ENCODE results near the gene ETV3. TPM values are rescaled to one million over a fixed set of nuclear protein-coding genes. Genes with fewer than 3 reads are reported as not detected.
"Not testable (repeated sequence)": the region's sequence is repeated elsewhere in the genome, so short reads cannot be mapped to it uniquely, and the experiment has no call there.

ETV3 gene
- total RNA-seq, 2 experiments from 2014 or later: 11.1 to 20.4 TPM

GRCh38 chr1:157176591-157177121 is 38.5 kb upstream of the ETV3 start:
- H2AFZ ChIP-seq (ENCODE audit: low read length): no peak overlapping the region
- TF ChIP-seq EZH2phosphoT487 (IDR thresholded peaks at IDR 0.05; ENCODE audit: borderline replicate concordance, low read depth, low read length) (no peak), CTCF (conservative IDR thresholded peaks at IDR 0.05; ENCODE audit: low read length) (no peak)
- peak; percentile 17 for DNase-seq (ENCODE audit: low spot score)
- ChIA-PET CTCF (ENCODE audit: unreplicated experiment) (no interaction called here), POLR2A (no interaction called here)
- no peaks in the 10 kb centered on the region for H4K20me1 ChIP-seq (ENCODE audit: insufficient read depth, low read length)
- no TSS peak for BruUV-seq (replicated peaks)
- no peak overlapping the region for H3K27ac ChIP-seq (ENCODE audit: low read depth, low read length, poor library complexity, severe bottlenecking)
- peaks cover 33% of the 10 kb centered on the region for H3K4me1 ChIP-seq (ENCODE audit: insufficient read depth, low read length, poor library complexity, severe bottlenecking)
- intact Hi-C loops (cut with micrococcal nuclease; ENCODE audit: unreplicated experiment): loop anchor here (10.0 kb wide), 1 partner anchor 318 kb away; no protein-coding TSS in a partner anchor
- H3K4me3 ChIP-seq (ENCODE audit: low read depth, low read length, poor library complexity, severe bottlenecking): no peak overlapping the region
- no peaks in the 10 kb centered on the region for H3K9me2 ChIP-seq (ENCODE audit: insufficient read depth, low read length)
- H3K79me2 ChIP-seq (ENCODE audit: insufficient read depth, low read depth, low read length): no peaks in the 10 kb centered on the region
- no peaks in the 10 kb centered on the region for H3K9me3 ChIP-seq (ENCODE audit: low read length)
- H3K36me3 ChIP-seq (ENCODE audit: insufficient read depth, low read length): no peaks in the 10 kb centered on the region
- H3K4me2 ChIP-seq (ENCODE audit: low read length): no peak overlapping the region

- Histone ChIP-seq H3K9me3 (ENCODE audit: low read length) (no peaks in the 10 kb centered on the region), H4K20me1 (ENCODE audit: insufficient read depth, low read length) (no peaks in the 10 kb centered on the region), H2AFZ (ENCODE audit: low read length) (no peak overlapping the region), H3K4me3 (ENCODE audit: low read depth, low read length, poor library complexity, severe bottlenecking) (no peak overlapping the region), H3K9me2 (ENCODE audit: insufficient read depth, low read length) (no peaks in the 10 kb centered on the region), H3K4me1 (ENCODE audit: insufficient read depth, low read length, poor library complexity, severe bottlenecking) (peaks cover 26% of the 10 kb centered on the region), H3K36me3 (ENCODE audit: insufficient read depth, low read length) (no peaks in the 10 kb centered on the region), H3K79me2 (ENCODE audit: insufficient read depth, low read depth, low read length) (no peaks in the 10 kb centered on the region), H3K27ac (ENCODE audit: low read depth, low read length, poor library complexity, severe bottlenecking) (no peak overlapping the region), H3K4me2 (ENCODE audit: low read length) (no peak overlapping the region)
- no TSS peak for BruUV-seq (replicated peaks)
- no peak for TF ChIP-seq EZH2phosphoT487 (IDR thresholded peaks at IDR 0.05; ENCODE audit: borderline replicate concordance, low read depth, low read length)
- TF ChIP-seq CTCF (conservative IDR thresholded peaks at IDR 0.05; ENCODE audit: low read length): no peak
- ChIA-PET POLR2A (no interaction called here), CTCF (ENCODE audit: unreplicated experiment) (no interaction called here)
- intact Hi-C loops (cut with micrococcal nuclease; ENCODE audit: unreplicated experiment): loop anchor here (10.0 kb wide), 1 partner anchor 319 kb away; no protein-coding TSS in a partner anchor
- DNase-seq (ENCODE audit: low spot score): no peak
Measured at GRCh38 chr1:157176016-157176415, 37.8 kb upstream of the ETV3 start.

- intact Hi-C loops (cut with micrococcal nuclease; ENCODE audit: unreplicated experiment): loop anchor here (10.0 kb wide), 1 partner anchor 321 kb away; no protein-coding TSS in a partner anchor
- Histone ChIP-seq H3K79me2 (ENCODE audit: insufficient read depth, low read depth, low read length) (no peaks in the 10 kb centered on the region), H3K4me1 (ENCODE audit: insufficient read depth, low read length, poor library complexity, severe bottlenecking) (peaks cover 25% of the 10 kb centered on the region), H3K27ac (ENCODE audit: low read depth, low read length, poor library complexity, severe bottlenecking) (no peak overlapping the region), H3K36me3 (ENCODE audit: insufficient read depth, low read length) (no peaks in the 10 kb centered on the region), H3K9me3 (ENCODE audit: low read length) (no peaks in the 10 kb centered on the region), H2AFZ (ENCODE audit: low read length) (no peak overlapping the region), H3K4me3 (ENCODE audit: low read depth, low read length, poor library complexity, severe bottlenecking) (no peak overlapping the region), H3K9me2 (ENCODE audit: insufficient read depth, low read length) (no peaks in the 10 kb centered on the region), H4K20me1 (ENCODE audit: insufficient read depth, low read length) (no peaks in the 10 kb centered on the region), H3K4me2 (ENCODE audit: low read length) (no peak overlapping the region)
- BruUV-seq (replicated peaks): no TSS peak
- POLR2A ChIA-PET: interaction anchor here (0.6 kb wide), 1 partner anchor 835 kb away, joined by 3 read pairs; no protein-coding TSS in a partner anchor
- TF ChIP-seq EZH2phosphoT487 (IDR thresholded peaks at IDR 0.05; ENCODE audit: borderline replicate concordance, low read depth, low read length) (no peak), CTCF (conservative IDR thresholded peaks at IDR 0.05; ENCODE audit: low read length) (no peak)
- no peak for DNase-seq (ENCODE audit: low spot score)
- CTCF ChIA-PET (ENCODE audit: unreplicated experiment): no interaction called here
Measured at GRCh38 chr1:157173900-157174410, 35.8 kb upstream of the ETV3 start.

GRCh38 chr1:157173241-157173640 is 35.0 kb upstream of the ETV3 start:
- intact Hi-C loops (cut with micrococcal nuclease; ENCODE audit: unreplicated experiment): loop anchor here (10.0 kb wide), 1 partner anchor 322 kb away; no protein-coding TSS in a partner anchor
- POLR2A ChIA-PET; H3K4me3 ChIP-seq (ENCODE audit: low read depth, low read length, poor library complexity, severe bottlenecking); H2AFZ ChIP-seq (ENCODE audit: low read length); CTCF ChIA-PET (ENCODE audit: unreplicated experiment); H3K27ac ChIP-seq (ENCODE audit: low read depth, low read length, poor library complexity, severe bottlenecking); H3K4me2 ChIP-seq (ENCODE audit: low read length); H3K36me3 ChIP-seq (ENCODE audit: insufficient read depth, low read length); H3K9me3 ChIP-seq (ENCODE audit: low read length); H3K9me2 ChIP-seq (ENCODE audit: insufficient read depth, low read length); H4K20me1 ChIP-seq (ENCODE audit: insufficient read depth, low read length); DNase-seq (ENCODE audit: low spot score); BruUV-seq (replicated peaks); H3K79me2 ChIP-seq (ENCODE audit: insufficient read depth, low read depth, low read length): not testable (repeated sequence)
- peaks cover 25% of the 10 kb centered on the region for H3K4me1 ChIP-seq (ENCODE audit: insufficient read depth, low read length, poor library complexity, severe bottlenecking)
